HEK293 (cell line): ENCODE measurements around the gene MAP3K9.

Experiments used
- CTCF ChIA-PET: fragments of 350-600 bp; formaldehyde crosslinking; extraction: SDS; loops from one replicate; lab custom pipeline; 2021; ENCODE audit warnings: antibody characterized with exemption; lab: Yijun Ruan, JAX
- POLR2A ChIA-PET: fragments of 300-600 bp; formaldehyde crosslinking; extraction: SDS; loops from one replicate; lab custom pipeline; 2020; ENCODE audit warnings: antibody characterized with exemption, inconsistent platforms; lab: Yijun Ruan, JAX
- H3K27ac ChIP-seq: fragments of 200-500 bp; sonication (Bioruptor generic); 2 replicates; pipeline ENCODE4 v1.5.1; 2014; ENCODE audit warnings: low read depth, low read length, control low read depth, inconsistent platforms; ENCODE audit errors: extremely low read depth
- H3K36me3 ChIP-seq, 2 experiments: fragments of 200-500 bp in 1 of 2; sonication (Bioruptor generic) in 1 of 2; 1 replicate in 1 of 2; 2 replicates in 1 of 2; pipeline ENCODE4 v1.5.1; 2014 to 2017; ENCODE audit warnings: inconsistent platforms in 2 of 2, low read length in 2 of 2; ENCODE audit not compliant: control insufficient read depth in 2 of 2, insufficient read depth in 1 of 2
- H3K4me1 ChIP-seq: fragments of 200-500 bp; sonication (Bioruptor generic); 2 replicates; pipeline ENCODE4 v1.5.1; 2014; ENCODE audit warnings: mild to moderate bottlenecking, low read length, inconsistent platforms; ENCODE audit not compliant: control insufficient read depth, insufficient read depth
- H3K4me3 ChIP-seq: 2 replicates; pipeline ENCODE4 v1.5.1; 2011; ENCODE audit warnings: low read depth, mild to moderate bottlenecking, control low read depth, low read length, moderate library complexity
- H3K9me3 ChIP-seq: fragments of 200-500 bp; sonication (Bioruptor generic); 2 replicates; pipeline ENCODE4 v1.5.1; 2014; ENCODE audit warnings: low read depth, low read length, inconsistent platforms; ENCODE audit not compliant: control insufficient read depth, insufficient read depth
- KLF1 ChIP-seq: fragments of 450-650 bp; formaldehyde crosslinking; IDR thresholded peaks from 2 replicates; pipeline ENCODE4 v1.5.1; 2016; ENCODE audit warnings: missing biosample characterization, missing genetic modification characterization
- PRDM1 ChIP-seq: fragments of 450-650 bp; formaldehyde crosslinking; IDR thresholded peaks from 2 replicates; pipeline ENCODE4; 2016; ENCODE audit warnings: missing biosample characterization, missing genetic modification characterization
- RBAK ChIP-seq: fragments of 450-650 bp; formaldehyde crosslinking; IDR thresholded peaks from 2 replicates; pipeline ENCODE4 v1.5.1; 2016; ENCODE audit warnings: missing biosample characterization, missing genetic modification characterization
- SALL2 ChIP-seq: fragments of 450-650 bp; formaldehyde crosslinking; IDR thresholded peaks from 2 replicates; pipeline ENCODE4 v1.5.0; 2017; ENCODE audit warnings: missing biosample characterization, mild to moderate bottlenecking, missing genetic modification characterization, borderline replicate concordance
- SETDB1 ChIP-seq: IDR thresholded peaks from one replicate; pipeline ENCODE4 v1.6.1; 2017; ENCODE audit warnings: mild to moderate bottlenecking, low read length, moderate library complexity, mixed read lengths; ENCODE audit not compliant: insufficient read length
- SP2 ChIP-seq: fragments of 450-650 bp; formaldehyde crosslinking; IDR thresholded peaks from 2 replicates; pipeline ENCODE4 v1.5.1; 2016; ENCODE audit warnings: missing biosample characterization, missing genetic modification characterization
- YY2 ChIP-seq: fragments of 450-650 bp; formaldehyde crosslinking; IDR thresholded peaks from 2 replicates; pipeline ENCODE4 v1.5.1; 2016; ENCODE audit warnings: missing biosample characterization, missing genetic modification characterization
- ZFP41 ChIP-seq: fragments of 450-650 bp; formaldehyde crosslinking; IDR thresholded peaks from 2 replicates; pipeline ENCODE4 v1.5.1; 2016; ENCODE audit warnings: missing biosample characterization, missing genetic modification characterization, borderline replicate concordance
- ZNF114 ChIP-seq: fragments of 450-650 bp; formaldehyde crosslinking; IDR thresholded peaks from 2 replicates; pipeline ENCODE4 v1.5.0; 2017; ENCODE audit warnings: missing biosample characterization, missing genetic modification characterization
- ZNF121 ChIP-seq: fragments of 450-650 bp; formaldehyde crosslinking; IDR thresholded peaks from 2 replicates; pipeline ENCODE4 v1.5.1; 2016; ENCODE audit warnings: missing biosample characterization, missing genetic modification characterization
- ZNF132 ChIP-seq: fragments of 450-650 bp; formaldehyde crosslinking; IDR thresholded peaks from 2 replicates; pipeline ENCODE4 v1.5.1; 2017; ENCODE audit warnings: missing biosample characterization, missing genetic modification characterization, borderline replicate concordance
- ZNF155 ChIP-seq: fragments of 450-650 bp; formaldehyde crosslinking; IDR thresholded peaks from 2 replicates; pipeline ENCODE4 v1.5.1; 2016; ENCODE audit warnings: missing biosample characterization, missing genetic modification characterization
- ZNF157 ChIP-seq: fragments of 450-650 bp; formaldehyde crosslinking; IDR thresholded peaks from 2 replicates; pipeline ENCODE4 v1.5.1; 2016; ENCODE audit warnings: missing biosample characterization, missing genetic modification characterization
- ZNF174 ChIP-seq: fragments of 450-650 bp; formaldehyde crosslinking; IDR thresholded peaks from 2 replicates; pipeline ENCODE4 v1.5.0; 2017; ENCODE audit warnings: missing biosample characterization, mild to moderate bottlenecking, missing genetic modification characterization
- ZNF561 ChIP-seq: fragments of 450-650 bp; IDR thresholded peaks from 2 replicates; pipeline ENCODE4 v1.5.1; 2018; ENCODE audit warnings: missing biosample characterization, missing genetic modification characterization, borderline replicate concordance
- ZNF624 ChIP-seq: fragments of 450-650 bp; formaldehyde crosslinking; IDR thresholded peaks from 2 replicates; pipeline ENCODE4 v1.5.1; 2017; ENCODE audit warnings: missing biosample characterization, missing genetic modification characterization
- ZNF677 ChIP-seq: fragments of 450-650 bp; IDR thresholded peaks from 2 replicates; pipeline ENCODE4 v1.5.0; 2018; ENCODE audit warnings: missing biosample characterization, mild to moderate bottlenecking, missing genetic modification characterization, moderate library complexity
- ZNF76 ChIP-seq: fragments of 450-650 bp; formaldehyde crosslinking; IDR thresholded peaks from 2 replicates; pipeline ENCODE4; 2016; ENCODE audit warnings: low read depth, missing biosample characterization, missing genetic modification characterization, borderline replicate concordance
- TF ChIP-seq, protein P1 (sequence below): fragments of 450-650 bp; formaldehyde crosslinking; IDR thresholded peaks from 2 replicates; pipeline ENCODE4 v1.5.1; 2016; ENCODE audit warnings: missing biosample characterization, missing genetic modification characterization
- TF ChIP-seq, protein P2 (sequence below): fragments of 450-650 bp; formaldehyde crosslinking; optimal IDR thresholded peaks from 2 replicates; pipeline ENCODE3; 2016; ENCODE audit warnings: missing biosample characterization, mild to moderate bottlenecking, missing genetic modification characterization
- TF ChIP-seq, protein P3 (sequence below): fragments of 450-650 bp; formaldehyde crosslinking; IDR thresholded peaks from 2 replicates; pipeline ENCODE4 v1.5.1; 2016; ENCODE audit warnings: missing biosample characterization, missing genetic modification characterization
- TF ChIP-seq, protein P4 (sequence below): fragments of 450-650 bp; formaldehyde crosslinking; IDR thresholded peaks from 2 replicates; pipeline ENCODE4 v1.5.1; 2016; ENCODE audit warnings: missing biosample characterization, missing genetic modification characterization
- TF ChIP-seq, protein P5 (sequence below): fragments of 450-650 bp; IDR thresholded peaks from 2 replicates; pipeline ENCODE4 v1.5.1; 2018; ENCODE audit warnings: missing biosample characterization, missing genetic modification characterization

The MAP3K9 gene

DNA sequence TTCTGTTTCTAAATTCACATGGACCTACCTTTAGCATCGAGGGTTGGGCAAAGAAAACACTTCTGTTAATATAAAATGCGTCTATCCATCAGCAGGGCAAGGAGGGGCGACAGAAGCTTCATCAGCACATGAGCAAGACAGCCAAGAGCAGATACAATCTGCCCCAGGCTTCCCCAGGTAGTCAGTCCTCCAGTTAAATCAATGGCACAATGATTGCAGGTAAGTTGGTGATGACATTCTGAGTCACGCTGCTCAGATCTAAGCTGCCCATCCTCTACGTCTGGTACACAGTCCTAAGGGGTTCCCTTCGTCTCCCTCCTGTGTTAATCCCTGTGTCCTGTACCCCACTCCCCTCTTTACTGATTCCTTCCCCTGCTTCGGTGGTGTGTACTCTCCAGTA lies 38.8 kb downstream of the MAP3K9 start (continued):
- TF ChIP-seq, protein P1, sequence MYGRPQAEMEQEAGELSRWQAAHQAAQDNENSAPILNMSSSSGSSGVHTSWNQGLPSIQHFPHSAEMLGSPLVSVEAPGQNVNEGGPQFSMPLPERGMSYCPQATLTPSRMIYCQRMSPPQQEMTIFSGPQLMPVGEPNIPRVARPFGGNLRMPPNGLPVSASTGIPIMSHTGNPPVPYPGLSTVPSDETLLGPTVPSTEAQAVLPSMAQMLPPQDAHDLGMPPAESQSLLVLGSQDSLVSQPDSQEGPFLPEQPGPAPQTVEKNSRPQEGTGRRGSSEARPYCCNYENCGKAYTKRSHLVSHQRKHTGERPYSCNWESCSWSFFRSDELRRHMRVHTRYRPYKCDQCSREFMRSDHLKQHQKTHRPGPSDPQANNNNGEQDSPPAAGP (tag by site-specific recombination): no peak
- TF ChIP-seq, all 188 proteins: peak for 0

DNA sequence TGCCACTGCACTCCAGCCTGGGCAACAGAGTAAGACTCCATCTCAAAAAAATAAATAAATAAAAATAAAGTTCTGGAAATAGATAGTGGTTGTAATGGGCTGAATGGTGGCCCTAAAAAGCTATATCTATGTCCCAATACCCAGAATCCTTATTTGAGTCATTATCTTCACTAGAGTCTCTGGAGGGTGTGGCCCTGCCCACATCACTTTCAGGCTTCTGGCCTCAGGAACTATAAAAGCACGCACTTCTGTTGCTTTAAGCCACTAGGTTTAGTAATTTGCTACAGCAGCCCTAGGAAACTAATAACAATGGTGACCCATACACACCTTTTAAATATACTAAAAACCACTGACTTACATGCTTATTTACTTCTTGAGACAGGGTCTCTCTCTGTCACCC lies 49.9 kb downstream of the MAP3K9 start:
- Histone ChIP-seq H3K36me3 (peaks cover 4 to 16% of the 10 kb centered on the region in 2 experiments), H3K4me3 (no peak overlapping the region), H3K27ac (no peak overlapping the region), H3K9me3 (no peaks in the 10 kb centered on the region), H3K4me1 (no peaks in the 10 kb centered on the region)
- ChIA-PET POLR2A (no interaction called here), CTCF (no interaction called here)
- TF ChIP-seq PRDM1 (no peak), SALL2 (tag by site-specific recombination) (no peak), SP2 (no peak), ZNF677 (tag by site-specific recombination) (no peak), KLF1 (tag by site-specific recombination) (no peak), ZNF174 (no peak), ZNF76 (tag by site-specific recombination) (no peak), ZNF132 (tag by site-specific recombination) (no peak), ZNF561 (tag by site-specific recombination) (no peak), ZNF114 (tag by site-specific recombination) (no peak), ZFP41 (tag by site-specific recombination) (no peak), ZNF157 (tag by site-specific recombination) (no peak), SETDB1 (no peak)
- TF ChIP-seq, protein P2, sequence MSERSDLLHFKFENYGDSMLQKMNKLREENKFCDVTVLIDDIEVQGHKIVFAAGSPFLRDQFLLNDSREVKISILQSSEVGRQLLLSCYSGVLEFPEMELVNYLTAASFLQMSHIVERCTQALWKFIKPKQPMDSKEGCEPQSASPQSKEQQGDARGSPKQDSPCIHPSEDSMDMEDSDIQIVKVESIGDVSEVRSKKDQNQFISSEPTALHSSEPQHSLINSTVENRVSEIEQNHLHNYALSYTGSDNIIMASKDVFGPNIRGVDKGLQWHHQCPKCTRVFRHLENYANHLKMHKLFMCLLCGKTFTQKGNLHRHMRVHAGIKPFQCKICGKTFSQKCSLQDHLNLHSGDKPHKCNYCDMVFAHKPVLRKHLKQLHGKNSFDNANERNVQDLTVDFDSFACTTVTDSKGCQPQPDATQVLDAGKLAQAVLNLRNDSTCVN: no peak
- TF ChIP-seq, protein P3, sequence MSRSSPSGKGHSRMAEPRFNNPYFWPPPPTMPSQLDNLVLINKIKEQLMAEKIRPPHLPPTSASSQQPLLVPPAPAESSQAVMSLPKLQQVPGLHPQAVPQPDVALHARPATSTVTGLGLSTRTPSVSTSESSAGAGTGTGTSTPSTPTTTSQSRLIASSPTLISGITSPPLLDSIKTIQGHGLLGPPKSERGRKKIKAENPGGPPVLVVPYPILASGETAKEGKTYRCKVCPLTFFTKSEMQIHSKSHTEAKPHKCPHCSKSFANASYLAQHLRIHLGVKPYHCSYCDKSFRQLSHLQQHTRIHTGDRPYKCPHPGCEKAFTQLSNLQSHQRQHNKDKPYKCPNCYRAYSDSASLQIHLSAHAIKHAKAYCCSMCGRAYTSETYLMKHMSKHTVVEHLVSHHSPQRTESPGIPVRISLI (tag by site-specific recombination): no peak
- TF ChIP-seq, protein P4, sequence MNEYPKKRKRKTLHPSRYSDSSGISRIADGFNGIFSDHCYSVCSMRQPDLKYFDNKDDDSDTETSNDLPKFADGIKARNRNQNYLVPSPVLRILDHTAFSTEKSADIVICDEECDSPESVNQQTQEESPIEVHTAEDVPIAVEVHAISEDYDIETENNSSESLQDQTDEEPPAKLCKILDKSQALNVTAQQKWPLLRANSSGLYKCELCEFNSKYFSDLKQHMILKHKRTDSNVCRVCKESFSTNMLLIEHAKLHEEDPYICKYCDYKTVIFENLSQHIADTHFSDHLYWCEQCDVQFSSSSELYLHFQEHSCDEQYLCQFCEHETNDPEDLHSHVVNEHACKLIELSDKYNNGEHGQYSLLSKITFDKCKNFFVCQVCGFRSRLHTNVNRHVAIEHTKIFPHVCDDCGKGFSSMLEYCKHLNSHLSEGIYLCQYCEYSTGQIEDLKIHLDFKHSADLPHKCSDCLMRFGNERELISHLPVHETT (tag by site-specific recombination): no peak
- TF ChIP-seq, protein P5, sequence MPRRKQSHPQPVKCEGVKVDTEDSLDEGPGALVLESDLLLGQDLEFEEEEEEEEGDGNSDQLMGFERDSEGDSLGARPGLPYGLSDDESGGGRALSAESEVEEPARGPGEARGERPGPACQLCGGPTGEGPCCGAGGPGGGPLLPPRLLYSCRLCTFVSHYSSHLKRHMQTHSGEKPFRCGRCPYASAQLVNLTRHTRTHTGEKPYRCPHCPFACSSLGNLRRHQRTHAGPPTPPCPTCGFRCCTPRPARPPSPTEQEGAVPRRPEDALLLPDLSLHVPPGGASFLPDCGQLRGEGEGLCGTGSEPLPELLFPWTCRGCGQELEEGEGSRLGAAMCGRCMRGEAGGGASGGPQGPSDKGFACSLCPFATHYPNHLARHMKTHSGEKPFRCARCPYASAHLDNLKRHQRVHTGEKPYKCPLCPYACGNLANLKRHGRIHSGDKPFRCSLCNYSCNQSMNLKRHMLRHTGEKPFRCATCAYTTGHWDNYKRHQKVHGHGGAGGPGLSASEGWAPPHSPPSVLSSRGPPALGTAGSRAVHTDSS (tag by site-specific recombination): no peak

DNA sequence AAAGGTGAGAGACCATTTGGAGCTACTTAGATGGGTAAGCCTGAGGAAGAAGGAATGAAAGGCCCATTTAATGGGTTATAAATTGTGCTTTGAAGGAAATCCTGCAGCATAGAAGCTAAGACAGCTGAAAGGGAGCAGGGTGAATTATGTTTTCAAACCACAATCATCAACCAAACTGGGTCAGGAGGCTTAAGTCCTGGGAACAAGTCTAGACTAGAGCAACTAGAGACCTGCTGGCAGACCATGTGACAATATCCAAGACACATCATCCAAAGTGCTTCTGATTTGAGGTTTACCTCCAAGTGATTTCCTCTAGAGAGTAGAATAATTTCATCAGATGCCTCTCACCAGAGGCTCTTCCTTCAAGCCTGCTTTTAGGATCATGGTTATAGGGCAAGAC lies 53.7 kb downstream of the MAP3K9 start:
- no peak overlapping the region for H3K27ac ChIP-seq
- H3K4me1 ChIP-seq: no peaks in the 10 kb centered on the region
- CTCF ChIA-PET: interaction anchor here (0.6 to 0.7 kb wide), 2 partner anchors 40 to 1049 kb away, joined by 3 read pairs; no protein-coding TSS in a partner anchor
- H3K4me3 ChIP-seq: no peak overlapping the region
- TF ChIP-seq YY2 (no peak), RBAK (tag by site-specific recombination) (no peak), ZNF121 (tag by site-specific recombination) (no peak), ZNF155 (no peak), ZNF624 (tag by site-specific recombination) (no peak)
- TF ChIP-seq, protein P5 (tag by site-specific recombination): no peak
- POLR2A ChIA-PET: interaction anchor here (1.9 kb wide), 1 partner anchor 54 kb away, joined by 9 read pairs; the partner anchor contains the start of gene MAP3K9
- H3K9me3 ChIP-seq: no peaks in the 10 kb centered on the region
- H3K36me3 ChIP-seq: peaks cover 4 to 19% of the 10 kb centered on the region in 2 experiments
